Lower leg skin (tissue), 3 donors: ENCODE data around the gene ZNF292.

ENCODE experiments used
- POLR2A ChIP-seq, 2 donors: fragments of 450-650 bp; IDR thresholded peaks; one replicate each; pipeline ENCODE4 v1.6.1; 2016 to 2017; ENCODE audit warnings: antibody characterized with exemption in 2 of 2, mild to moderate bottlenecking in 1 of 2, moderate library complexity in 1 of 2
- TF ChIP-seq, protein P1 (sequence below), 3 donors: fragments of 450-650 bp; IDR thresholded peaks; one replicate each; pipeline ENCODE4 v1.5.1; 2016; ENCODE audit warnings: antibody characterized with exemption in 3 of 3, mild to moderate bottlenecking in 3 of 3, moderate library complexity in 2 of 3

DNA sequence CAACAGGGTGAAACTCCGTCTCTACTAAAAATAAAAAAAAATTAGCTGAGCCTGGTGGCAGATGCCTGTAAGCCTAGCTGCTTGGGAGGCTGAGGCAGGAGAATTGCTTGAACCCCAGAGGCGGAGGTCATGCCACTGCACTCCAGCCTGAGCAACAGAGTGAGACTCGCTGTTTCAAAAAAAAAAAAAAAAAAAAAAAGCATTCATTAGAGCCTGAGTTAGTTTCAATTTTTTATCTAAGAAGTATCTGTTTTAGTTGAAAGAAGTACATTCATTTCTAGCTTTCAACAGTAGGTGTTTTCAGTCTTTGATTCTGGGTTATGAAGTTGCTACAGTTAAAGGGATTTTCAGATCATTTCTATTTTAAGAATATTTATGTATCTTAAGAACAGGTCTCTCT is 42.2 kb downstream of the ZNF292 start:
- TF ChIP-seq, protein P1, sequence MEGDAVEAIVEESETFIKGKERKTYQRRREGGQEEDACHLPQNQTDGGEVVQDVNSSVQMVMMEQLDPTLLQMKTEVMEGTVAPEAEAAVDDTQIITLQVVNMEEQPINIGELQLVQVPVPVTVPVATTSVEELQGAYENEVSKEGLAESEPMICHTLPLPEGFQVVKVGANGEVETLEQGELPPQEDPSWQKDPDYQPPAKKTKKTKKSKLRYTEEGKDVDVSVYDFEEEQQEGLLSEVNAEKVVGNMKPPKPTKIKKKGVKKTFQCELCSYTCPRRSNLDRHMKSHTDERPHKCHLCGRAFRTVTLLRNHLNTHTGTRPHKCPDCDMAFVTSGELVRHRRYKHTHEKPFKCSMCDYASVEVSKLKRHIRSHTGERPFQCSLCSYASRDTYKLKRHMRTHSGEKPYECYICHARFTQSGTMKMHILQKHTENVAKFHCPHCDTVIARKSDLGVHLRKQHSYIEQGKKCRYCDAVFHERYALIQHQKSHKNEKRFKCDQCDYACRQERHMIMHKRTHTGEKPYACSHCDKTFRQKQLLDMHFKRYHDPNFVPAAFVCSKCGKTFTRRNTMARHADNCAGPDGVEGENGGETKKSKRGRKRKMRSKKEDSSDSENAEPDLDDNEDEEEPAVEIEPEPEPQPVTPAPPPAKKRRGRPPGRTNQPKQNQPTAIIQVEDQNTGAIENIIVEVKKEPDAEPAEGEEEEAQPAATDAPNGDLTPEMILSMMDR (IDR thresholded peaks at IDR 0.05): no peak
- TF ChIP-seq POLR2A (IDR thresholded peaks at IDR 0.05): no peak
